ENCODE results near the gene CBARP.

CBARP gene

GRCh38 chr19:1264801-1265614, 27.2 kb upstream of the CBARP start:
- no peak for DNase-seq

GRCh38 chr19:1263188-1263587, 25.4 kb upstream of the CBARP start:
- DNase-seq, result no peak

- DNase-seq, result no peak
Measured at GRCh38 chr19:1262623-1263123, 24.9 kb upstream of the CBARP start.

GRCh38 chr19:1261798-1262622, 24.2 kb upstream of the CBARP start:
- DNase-seq, result peak in 3 of 6 experiments; percentile 38 to 58 (median 45)

- DNase-seq, result peak in 1 of 6 experiments; percentile 47
Measured at GRCh38 chr19:1261538-1261797, 23.7 kb upstream of the CBARP start.

- peak; percentile 94 to 97 (median 95) for DNase-seq
Measured at GRCh38 chr19:1260749-1261537, 23.1 kb upstream of the CBARP start.

- DNase-seq, result peak in 5 of 6 experiments; percentile 50 to 65 (median 61)
Measured at GRCh38 chr19:1259876-1260748, 22.3 kb upstream of the CBARP start.

GRCh38 chr19:1259206-1259875, 21.5 kb upstream of the CBARP start:
- peak; percentile 54 to 88 (median 70) for DNase-seq

- DNase-seq, result peak in 2 of 6 experiments; percentile 75 to 88
Measured at GRCh38 chr19:1258707-1259205, 21.0 kb upstream of the CBARP start.

- no peak for DNase-seq
Measured at GRCh38 chr19:1258163-1258492, 20.3 kb upstream of the CBARP start.

GRCh38 chr19:1257475-1258162, 19.8 kb upstream of the CBARP start:
- DNase-seq, result no peak

GRCh38 chr19:1256646-1257474, 19.1 kb upstream of the CBARP start:
- no peak for DNase-seq

GRCh38 chr19:1255186-1256161, 17.7 kb upstream of the CBARP start:
- DNase-seq, result no peak

- no peak for DNase-seq
Measured at GRCh38 chr19:1254530-1255185, 16.9 kb upstream of the CBARP start.

- DNase-seq, result no peak
Measured at GRCh38 chr19:1254081-1254527, 16.3 kb upstream of the CBARP start.

GRCh38 chr19:1253514-1254080, 15.8 kb upstream of the CBARP start:
- no peak for DNase-seq

- peak; percentile 61 to 81 (median 67) for DNase-seq
Measured at GRCh38 chr19:1252821-1253513, 15.2 kb upstream of the CBARP start.

All from stimulated activated naive CD4-positive, alpha-beta T cell (primary cell).